HUDEP-2 (cell line): Measurements from ENCODE around the gene SCAI.
A peak's percentile ranks its signal among the peaks of the same experiment; 100 is the strongest.
"Not testable (repeated sequence)": the region's sequence is repeated elsewhere in the genome, so short reads cannot be mapped to it uniquely, and the experiment has no call there.

ENCODE experiments used
- DNase-seq, 76 experiments: peaks; one replicate each; lab custom pipeline; 2025; ENCODE audit not compliant: unreplicated experiment in 76 of 76; lab: John Stamatoyannopoulos, UW

The SCAI gene

GRCh38 chr9:125150349-125151245 lies 7.3 kb upstream of the SCAI start:
- DNase-seq, result peak in 6 of 76 experiments; percentile 2 to 20 (median 4)

- no peak for DNase-seq
Measured at GRCh38 chr9:125147401-125147951, 4.1 kb upstream of the SCAI start.

GRCh38 chr9:125146247-125146646 lies 2.9 kb upstream of the SCAI start:
- no peak for DNase-seq

GRCh38 chr9:125145425-125145824 lies 2.1 kb upstream of the SCAI start:
- DNase-seq, result no peak

- peak in 3 of 76 experiments; percentile 6 to 36 (median 35) for DNase-seq
Measured at GRCh38 chr9:125142560-125143376, 560 bp downstream of the SCAI start.

GRCh38 chr9:125141751-125142150 lies 1.6 kb downstream of the SCAI start:
- no peak for DNase-seq

GRCh38 chr9:125141251-125141650 lies 2.1 kb downstream of the SCAI start:
- DNase-seq, result no peak

- DNase-seq, result no peak
Measured at GRCh38 chr9:125140576-125140975, 2.8 kb downstream of the SCAI start.

- no peak for DNase-seq
Measured at GRCh38 chr9:125137200-125137599, 6.1 kb downstream of the SCAI start.

GRCh38 chr9:125134976-125135375 lies 8.4 kb downstream of the SCAI start:
- DNase-seq, result no peak

- peak in 1 of 76 experiments; percentile 7 for DNase-seq
Measured at GRCh38 chr9:125133403-125134329, 9.7 kb downstream of the SCAI start.

GRCh38 chr9:125131778-125132177 lies 11.6 kb downstream of the SCAI start:
- no peak for DNase-seq

GRCh38 chr9:125126019-125126746 lies 17.1 kb downstream of the SCAI start:
- peak in 72 of 76 experiments; percentile 20 to 88 (median 69) for DNase-seq

GRCh38 chr9:125125523-125125922 lies 17.8 kb downstream of the SCAI start:
- DNase-seq, result no peak

- no peak for DNase-seq
Measured at GRCh38 chr9:125121146-125121545, 22.2 kb downstream of the SCAI start.

- DNase-seq, result peak in 32 of 76 experiments; percentile 5 to 53 (median 20)
Measured at GRCh38 chr9:125119643-125120286, 23.6 kb downstream of the SCAI start.

GRCh38 chr9:125118696-125119095 lies 24.6 kb downstream of the SCAI start:
- not testable (repeated sequence) for DNase-seq

- DNase-seq, result not testable (repeated sequence)
Measured at GRCh38 chr9:125114503-125114902, 28.8 kb downstream of the SCAI start.

GRCh38 chr9:125110464-125110863 lies 32.9 kb downstream of the SCAI start:
- no peak for DNase-seq
